ENCODE results near the gene HYI.

DNA sequence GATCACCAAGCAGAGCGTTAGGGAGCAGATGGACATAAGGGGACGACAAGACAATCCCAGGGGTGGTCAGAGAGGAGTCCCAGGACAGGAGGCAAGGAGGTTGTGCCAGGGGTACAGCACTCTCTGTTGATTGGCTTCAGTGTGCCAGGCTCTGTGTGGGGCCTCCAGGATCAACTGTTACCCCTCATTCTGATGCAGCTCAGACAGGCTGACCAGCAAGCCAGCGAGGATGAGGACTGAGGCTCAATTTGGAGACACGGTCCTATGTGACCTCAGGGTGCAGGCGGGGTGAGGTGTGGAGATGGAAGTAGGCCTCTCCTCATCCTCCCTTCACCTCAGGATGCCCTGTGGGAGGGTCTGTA lies 4.0 kb downstream of the HYI start:
- no peak for TF ChIP-seq POLR2AphosphoS5 (IDR thresholded peaks at IDR 0.05)
- TF ChIP-seq, protein P1, sequence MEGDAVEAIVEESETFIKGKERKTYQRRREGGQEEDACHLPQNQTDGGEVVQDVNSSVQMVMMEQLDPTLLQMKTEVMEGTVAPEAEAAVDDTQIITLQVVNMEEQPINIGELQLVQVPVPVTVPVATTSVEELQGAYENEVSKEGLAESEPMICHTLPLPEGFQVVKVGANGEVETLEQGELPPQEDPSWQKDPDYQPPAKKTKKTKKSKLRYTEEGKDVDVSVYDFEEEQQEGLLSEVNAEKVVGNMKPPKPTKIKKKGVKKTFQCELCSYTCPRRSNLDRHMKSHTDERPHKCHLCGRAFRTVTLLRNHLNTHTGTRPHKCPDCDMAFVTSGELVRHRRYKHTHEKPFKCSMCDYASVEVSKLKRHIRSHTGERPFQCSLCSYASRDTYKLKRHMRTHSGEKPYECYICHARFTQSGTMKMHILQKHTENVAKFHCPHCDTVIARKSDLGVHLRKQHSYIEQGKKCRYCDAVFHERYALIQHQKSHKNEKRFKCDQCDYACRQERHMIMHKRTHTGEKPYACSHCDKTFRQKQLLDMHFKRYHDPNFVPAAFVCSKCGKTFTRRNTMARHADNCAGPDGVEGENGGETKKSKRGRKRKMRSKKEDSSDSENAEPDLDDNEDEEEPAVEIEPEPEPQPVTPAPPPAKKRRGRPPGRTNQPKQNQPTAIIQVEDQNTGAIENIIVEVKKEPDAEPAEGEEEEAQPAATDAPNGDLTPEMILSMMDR (IDR thresholded peaks at IDR 0.05), result no peak
